Astrocyte of the spinal cord (primary cell): Measurements from ENCODE around the gene MRPS26.
A peak's percentile ranks its signal among the peaks of the same experiment; 100 is the strongest.

Experiments used
- DNase-seq: peaks from one replicate; pipeline ENCODE4 v3.0.0; 2011; ENCODE audit warnings: low read depth, low spot score
- H3K4me3 ChIP-seq: 2 replicates; pipeline ENCODE4 v1.5.1; 2011; ENCODE audit warnings: low read depth, mild to moderate bottlenecking, low read length, moderate library complexity
- CTCF ChIP-seq: IDR thresholded peaks from 2 replicates; pipeline ENCODE4 v1.5.1; 2012; ENCODE audit warnings: low read depth, mild to moderate bottlenecking, low read length, inconsistent platforms
- in situ Hi-C: cut with HindIII; loops from 2 replicates; pipeline ENCODE4 v1.10.0; 2017; ENCODE audit warnings: low sequenced_read_pairs

The MRPS26 gene

GRCh38 chr20:3041854-3042409, 3.9 kb upstream of the MRPS26 start:
- DNase-seq: peak; percentile 7
- H3K4me3 ChIP-seq: no peak overlapping the region
- in situ Hi-C loops: no loop called here
- TF ChIP-seq CTCF: no peak

- in situ Hi-C loops: no loop called here
- DNase-seq: no peak
- H3K4me3 ChIP-seq: no peak overlapping the region
- TF ChIP-seq CTCF: no peak
These were observed 3.2 kb upstream of the MRPS26 start for GRCh38 chr20:3042625-3043024.

GRCh38 chr20:3043322-3043721, 2.5 kb upstream of the MRPS26 start, which contains the start of gene GNRH2:
GNRH2 (plus strand) TSS chr20:3043622; CDS start chr20:3044415, 793 bp downstream.
- in situ Hi-C loops: no loop called here
- no peak for DNase-seq
- no peak within 1 kb of the TSS for H3K4me3 ChIP-seq
- TF ChIP-seq CTCF: no peak

- TF ChIP-seq CTCF: no peak
- in situ Hi-C loops: no loop called here
- no peak for DNase-seq
- no peak overlapping the region for H3K4me3 ChIP-seq
These were observed 1.4 kb upstream of the MRPS26 start for GRCh38 chr20:3044336-3044965.

GRCh38 chr20:3045042-3045815, 623 bp upstream of the MRPS26 start:
- H3K4me3 ChIP-seq: peak overlapping the region; percentile 68
- in situ Hi-C loops: no loop called here
- no peak for TF ChIP-seq CTCF
- peak; percentile 80 for DNase-seq

GRCh38 chr20:3046677-3047462, 1.0 kb downstream of the MRPS26 start:
- in situ Hi-C loops: no loop called here
- DNase-seq: peak; percentile 19
- peak overlapping the region; percentile 68 for H3K4me3 ChIP-seq
- no peak for TF ChIP-seq CTCF
